Prostate gland (tissue), 2 donors: ENCODE measurements around the gene EML3. TPM values are rescaled to one million over a fixed set of nuclear protein-coding genes. Genes with fewer than 3 reads are reported as not detected.

ENCODE experiments used
- DNase-seq: peaks from one replicate; pipeline ENCODE4 v3.0.0-alpha.2; 2019; ENCODE audit warnings: low spot score
- H3K27ac ChIP-seq, 2 donors: fragments of 200-600 bp; sonication (generic); 2 replicates each; pipeline ENCODE4 v1.5.1; 2017 to 2019
- H3K27me3 ChIP-seq: fragments of 200-600 bp; sonication (generic); replicated peaks from 2 replicates; pipeline ENCODE4 v1.5.1; 2019; ENCODE audit not compliant: insufficient read depth
- H3K36me3 ChIP-seq, 2 donors: fragments of 200-600 bp; sonication (generic); 1 replicate in 1 of 2; 2 replicates in 1 of 2; pipeline versions ENCODE4 v1.5.1 to v1.8.1; 2017 to 2019
- H3K4me1 ChIP-seq: fragments of 200-600 bp; sonication (generic); replicated peaks from 2 replicates; pipeline ENCODE4 v1.5.1; 2019
- H3K4me3 ChIP-seq, 2 donors: fragments of 200-600 bp; sonication (generic); 2 replicates each; pipeline ENCODE4 v1.5.1; 2017 to 2019
- H3K9me3 ChIP-seq: fragments of 200-600 bp; sonication (generic); 2 replicates; pipeline ENCODE4 v1.5.1; 2017
- POLR2A ChIP-seq: fragments of 450-650 bp; IDR thresholded peaks from one replicate; pipeline ENCODE4 v1.6.1; 2016; ENCODE audit warnings: antibody characterized with exemption, mild to moderate bottlenecking
- POLR2AphosphoS5 ChIP-seq: sonication (generic); formaldehyde crosslinking; IDR thresholded peaks from one replicate; pipeline ENCODE4 v1.6.1; 2017; ENCODE audit warnings: antibody characterized with exemption
- WGBS: methylation state at CpG from one replicate; pipeline ENCODE4 v1.1.5; 2018; 5-methylcytosine and 5-hydroxymethylcytosine counted together
- intact Hi-C: fragments of 100-400 bp; cut with DNase I; formaldehyde crosslinking; loops from one replicate; pipeline ENCODE4 v1.14.2; 2022
- total RNA-seq, 2 donors: library from RNA; depleted of rRNA; stranded (reverse); fragments of >200 nt; gene quantifications; one replicate each; pipeline ENCODE4 v1.1.0, GENCODE V29; 2016
- TF ChIP-seq, protein P1 (sequence below), 4 experiments: fragments of 200-600 bp in 2 of 4; fragments of 450-650 bp in 2 of 4; sonication (generic) in 2 of 4; IDR thresholded peaks; 1 replicate in 3 of 4; 2 replicates in 1 of 4; pipeline ENCODE4 v1.5.1; 2016 to 2019; ENCODE audit warnings: antibody characterized with exemption in 4 of 4, mild to moderate bottlenecking in 2 of 4, moderate library complexity in 2 of 4

The EML3 gene, protein sequence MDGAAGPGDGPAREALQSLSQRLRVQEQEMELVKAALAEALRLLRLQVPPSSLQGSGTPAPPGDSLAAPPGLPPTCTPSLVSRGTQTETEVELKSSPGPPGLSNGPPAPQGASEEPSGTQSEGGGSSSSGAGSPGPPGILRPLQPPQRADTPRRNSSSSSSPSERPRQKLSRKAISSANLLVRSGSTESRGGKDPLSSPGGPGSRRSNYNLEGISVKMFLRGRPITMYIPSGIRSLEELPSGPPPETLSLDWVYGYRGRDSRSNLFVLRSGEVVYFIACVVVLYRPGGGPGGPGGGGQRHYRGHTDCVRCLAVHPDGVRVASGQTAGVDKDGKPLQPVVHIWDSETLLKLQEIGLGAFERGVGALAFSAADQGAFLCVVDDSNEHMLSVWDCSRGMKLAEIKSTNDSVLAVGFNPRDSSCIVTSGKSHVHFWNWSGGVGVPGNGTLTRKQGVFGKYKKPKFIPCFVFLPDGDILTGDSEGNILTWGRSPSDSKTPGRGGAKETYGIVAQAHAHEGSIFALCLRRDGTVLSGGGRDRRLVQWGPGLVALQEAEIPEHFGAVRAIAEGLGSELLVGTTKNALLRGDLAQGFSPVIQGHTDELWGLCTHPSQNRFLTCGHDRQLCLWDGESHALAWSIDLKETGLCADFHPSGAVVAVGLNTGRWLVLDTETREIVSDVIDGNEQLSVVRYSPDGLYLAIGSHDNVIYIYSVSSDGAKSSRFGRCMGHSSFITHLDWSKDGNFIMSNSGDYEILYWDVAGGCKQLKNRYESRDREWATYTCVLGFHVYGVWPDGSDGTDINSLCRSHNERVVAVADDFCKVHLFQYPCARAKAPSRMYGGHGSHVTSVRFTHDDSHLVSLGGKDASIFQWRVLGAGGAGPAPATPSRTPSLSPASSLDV
- 10 to 100 TPM; 50.2 to 80.1 TPM for total RNA-seq

DNA sequence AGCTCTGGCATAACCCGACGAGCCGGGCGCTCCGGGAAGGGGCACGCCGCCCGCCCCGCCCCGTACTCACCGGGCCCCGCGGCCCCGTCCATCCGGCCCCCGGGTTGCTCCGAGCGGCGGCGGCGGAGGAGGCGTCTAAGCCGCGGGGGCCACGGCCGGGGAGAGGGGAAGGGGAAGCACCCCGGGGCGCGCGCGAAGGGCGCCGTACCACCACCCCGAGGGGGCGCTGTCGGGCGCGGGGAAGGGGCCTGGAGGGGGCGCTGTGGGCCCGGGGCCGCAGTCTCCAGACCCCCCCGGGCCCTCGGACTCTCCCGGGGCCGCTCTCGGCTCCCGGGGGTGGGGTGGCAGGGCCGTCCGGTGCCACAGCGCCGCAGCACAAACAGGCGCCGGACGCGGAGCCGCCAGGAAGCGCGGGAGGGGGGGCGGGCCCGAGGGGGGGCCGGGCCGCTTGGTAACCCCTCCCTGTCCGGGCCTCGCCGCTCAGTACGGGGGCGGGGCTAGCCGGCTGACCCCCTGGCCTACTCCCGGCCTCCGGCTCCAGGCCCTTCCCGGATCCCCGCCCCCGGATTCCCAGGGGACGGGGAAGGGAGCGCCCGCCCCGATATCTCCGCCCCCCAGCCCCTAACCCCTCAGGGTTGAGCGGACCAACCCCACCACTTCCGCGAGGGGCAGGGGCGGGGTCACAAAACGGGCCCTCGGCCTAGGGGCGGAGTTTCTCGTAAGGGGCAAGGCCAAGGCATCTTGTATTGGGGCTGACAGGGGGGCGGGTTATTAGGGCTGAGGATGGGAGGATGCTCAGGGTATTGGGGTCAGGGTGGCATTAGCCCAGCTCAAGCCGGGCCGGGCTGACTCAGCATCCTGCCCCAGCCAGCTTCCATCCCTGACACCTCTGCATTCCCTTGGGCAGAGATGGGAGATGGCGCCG lies at the start of gene EML3, which contains the start of gene ROM1:
Gene EML3, minus strand, starts transcription at position 410 of the 925 bp plus-strand sequence. Its CDS starts 318 bp downstream, at position 92.
Gene ROM1, plus strand, starts transcription at position 892 of the 925 bp plus-strand sequence. Its CDS starts 25 bp downstream, at position 917.
- DNase-seq: peak; percentile 76
- H3K27ac ChIP-seq: peak within 1 kb of the TSS; percentile 97 to 98
- H3K36me3 ChIP-seq: no peaks in the 10 kb centered on the region
- TF ChIP-seq, protein P1, sequence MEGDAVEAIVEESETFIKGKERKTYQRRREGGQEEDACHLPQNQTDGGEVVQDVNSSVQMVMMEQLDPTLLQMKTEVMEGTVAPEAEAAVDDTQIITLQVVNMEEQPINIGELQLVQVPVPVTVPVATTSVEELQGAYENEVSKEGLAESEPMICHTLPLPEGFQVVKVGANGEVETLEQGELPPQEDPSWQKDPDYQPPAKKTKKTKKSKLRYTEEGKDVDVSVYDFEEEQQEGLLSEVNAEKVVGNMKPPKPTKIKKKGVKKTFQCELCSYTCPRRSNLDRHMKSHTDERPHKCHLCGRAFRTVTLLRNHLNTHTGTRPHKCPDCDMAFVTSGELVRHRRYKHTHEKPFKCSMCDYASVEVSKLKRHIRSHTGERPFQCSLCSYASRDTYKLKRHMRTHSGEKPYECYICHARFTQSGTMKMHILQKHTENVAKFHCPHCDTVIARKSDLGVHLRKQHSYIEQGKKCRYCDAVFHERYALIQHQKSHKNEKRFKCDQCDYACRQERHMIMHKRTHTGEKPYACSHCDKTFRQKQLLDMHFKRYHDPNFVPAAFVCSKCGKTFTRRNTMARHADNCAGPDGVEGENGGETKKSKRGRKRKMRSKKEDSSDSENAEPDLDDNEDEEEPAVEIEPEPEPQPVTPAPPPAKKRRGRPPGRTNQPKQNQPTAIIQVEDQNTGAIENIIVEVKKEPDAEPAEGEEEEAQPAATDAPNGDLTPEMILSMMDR (IDR thresholded peaks at IDR 0.05): peak; percentile 90 to 97 (median 92)
- TF ChIP-seq POLR2A: peak; percentile 7
- TF ChIP-seq POLR2AphosphoS5: peak; percentile 56
- no peaks in the 10 kb centered on the region for H3K27me3 ChIP-seq
- H3K9me3 ChIP-seq: no peaks in the 10 kb centered on the region
- H3K4me3 ChIP-seq: peak within 1 kb of the TSS; percentile 75
- H3K4me1 ChIP-seq: peaks cover 3% of the 10 kb centered on the region
- 3% methylated on average over 29 of the region's 91 CpGs for WGBS
- intact Hi-C loops: loop anchor here (5.0 kb wide), 1 partner anchor 65 kb away; the partner anchor contains the start of gene AHNAK

DNA sequence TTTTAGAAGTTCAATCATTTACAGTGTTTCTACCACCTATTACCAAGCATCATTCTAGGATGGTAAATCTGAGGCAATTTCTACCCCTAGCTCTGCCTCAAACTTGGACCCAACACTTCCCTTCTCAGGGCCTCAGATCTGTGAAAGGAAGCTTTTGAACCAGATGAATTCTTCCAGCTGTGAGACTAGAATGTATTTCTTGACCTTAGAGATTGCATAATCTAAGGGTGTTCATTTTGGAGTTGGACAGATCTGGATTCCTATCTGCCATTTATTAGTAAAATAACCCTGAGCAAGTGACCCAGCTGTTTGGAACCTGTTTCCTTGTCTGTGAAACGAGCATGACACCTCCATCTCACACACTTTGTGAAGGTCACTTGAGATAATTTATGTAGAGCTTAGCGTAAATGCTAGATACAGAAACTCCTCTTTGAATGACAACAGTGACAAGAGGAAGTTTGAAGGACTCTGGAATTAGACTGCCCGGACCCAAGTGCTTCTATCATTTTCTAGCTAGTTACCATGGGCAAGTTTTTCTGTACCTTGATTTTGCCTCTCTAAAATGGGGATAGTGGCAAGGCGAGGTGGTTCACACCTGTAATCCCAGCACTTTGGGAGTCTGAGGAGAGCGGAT lies 44.3 kb upstream of the EML3 start:
- intact Hi-C loops: no loop called here
- Histone ChIP-seq H3K27me3 (no peaks in the 10 kb centered on the region), H3K4me1 (peaks cover 6% of the 10 kb centered on the region), H3K4me3 (no peak overlapping the region), H3K27ac (no peak overlapping the region), H3K36me3 (no peaks in the 10 kb centered on the region), H3K9me3 (no peaks in the 10 kb centered on the region)
- no peak for TF ChIP-seq POLR2AphosphoS5
- no peak for TF ChIP-seq POLR2A
- TF ChIP-seq, protein P1 (IDR thresholded peaks at IDR 0.05): no peak
- 51% methylated on average over 5 of the region's 5 CpGs for WGBS
- no peak for DNase-seq

DNA sequence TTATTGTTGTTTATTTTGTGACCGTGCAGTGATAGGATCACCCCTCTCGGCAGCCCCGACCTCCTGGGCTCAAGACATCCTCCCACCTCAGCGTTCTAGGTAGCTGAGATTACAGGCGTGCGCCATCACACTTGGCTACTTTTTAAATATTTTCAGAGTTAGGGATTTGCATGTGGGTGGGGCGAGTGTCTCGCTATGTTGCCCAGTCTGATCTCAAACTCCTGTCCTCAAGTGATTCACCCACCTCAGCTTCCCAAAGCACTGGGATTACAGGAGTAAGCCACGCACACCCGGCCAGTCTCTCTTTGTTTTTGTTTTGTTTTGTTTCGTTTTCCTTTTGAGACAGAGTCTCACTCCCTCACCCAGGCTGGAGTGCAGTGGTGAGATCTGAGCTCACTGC lies 41.7 kb upstream of the EML3 start:
- intact Hi-C loops: no loop called here
- DNase-seq: no peak
- no peaks in the 10 kb centered on the region for H3K27me3 ChIP-seq
- H3K4me1 ChIP-seq: peaks cover 6% of the 10 kb centered on the region
- no peaks in the 10 kb centered on the region for H3K9me3 ChIP-seq
- H3K4me3 ChIP-seq: no peak overlapping the region
- no peak overlapping the region for H3K27ac ChIP-seq
- no peaks in the 10 kb centered on the region for H3K36me3 ChIP-seq
- TF ChIP-seq, protein P1 (IDR thresholded peaks at IDR 0.05): no peak
- TF ChIP-seq POLR2A: no peak
- no peak for TF ChIP-seq POLR2AphosphoS5
- WGBS: 91% methylated on average over 11 of the region's 11 CpGs
